ENCODE data around the gene MBD3L4.
"Not testable (repeated sequence)": the region's sequence is repeated elsewhere in the genome, so short reads cannot be mapped to it uniquely, and the experiment has no call there.

MBD3L4 gene

DNA sequence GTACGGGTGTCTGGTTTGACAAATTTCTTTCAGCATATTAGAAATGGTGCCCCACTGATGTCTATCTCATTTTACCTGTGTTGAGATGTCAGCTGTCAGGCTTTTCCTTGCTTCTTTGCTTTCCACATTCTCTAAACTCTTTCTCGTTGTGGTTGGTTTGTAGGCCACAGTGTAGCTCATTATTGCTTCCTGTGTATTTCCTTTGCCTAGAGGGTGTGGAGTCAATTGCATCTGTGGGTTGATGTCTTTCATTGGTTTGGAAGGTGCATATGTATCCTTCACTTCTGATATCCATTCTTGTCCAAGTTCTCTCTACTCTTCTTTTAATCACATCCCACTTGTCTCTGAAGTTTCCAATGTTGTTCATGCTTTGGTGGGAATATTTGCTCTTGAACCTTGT, 1.6 kb upstream of the MBD3L4 start:
- not testable (repeated sequence) for DNase-seq

DNA sequence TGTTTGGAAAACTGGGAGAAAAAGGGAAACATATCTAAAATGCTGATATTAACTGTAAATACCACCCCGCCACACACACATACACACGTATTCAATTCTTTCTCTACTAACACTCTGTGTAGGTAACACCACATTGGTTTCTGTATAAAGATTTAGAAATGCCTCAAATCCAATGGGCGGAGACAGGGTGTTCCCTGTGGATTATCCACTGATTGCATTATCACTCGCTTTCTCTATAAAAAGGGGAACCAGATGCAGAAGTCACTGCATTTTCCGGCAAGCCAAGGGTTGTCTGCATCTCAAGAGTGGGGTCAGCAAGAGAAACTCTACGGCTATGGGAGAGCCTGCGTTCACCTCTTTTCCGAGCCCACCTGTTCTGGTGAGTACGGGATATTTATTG, 9.7 kb downstream of the MBD3L4 start, which contains the start of gene MBD3L5:
TSS of gene MBD3L5 (plus strand) at position 301 of the 400 bp plus-strand sequence. CDS start at position 335, 34 bp downstream.
- DNase-seq = not testable (repeated sequence)

- not testable (repeated sequence) for DNase-seq
These were observed 11.2 kb downstream of the MBD3L4 start for GRCh38 chr19:7028790-7029189.

DNA sequence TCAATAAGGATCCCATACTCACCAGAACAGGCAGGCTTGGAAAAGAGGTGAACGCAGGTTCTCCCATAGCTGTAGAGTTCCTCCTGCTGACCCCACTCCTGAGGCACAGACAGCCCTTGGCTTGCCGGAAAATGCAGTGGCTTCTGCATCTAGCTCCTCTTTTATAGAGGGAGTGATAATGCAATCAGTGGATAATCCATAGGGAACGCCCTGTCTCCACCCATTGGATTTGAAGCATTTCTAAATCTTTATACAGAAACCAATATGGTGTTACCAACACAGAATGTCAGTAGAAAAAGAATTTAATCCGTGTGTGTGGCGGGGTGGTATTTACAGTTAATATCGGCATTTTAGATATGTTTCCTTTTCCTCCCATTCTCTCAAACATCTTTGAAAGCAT, 18.6 kb downstream of the MBD3L4 start, which contains the start of gene MBD3L2B:
TSS of gene MBD3L2B (minus strand) at position 101 of the 400 bp plus-strand sequence. CDS start at position 67, 34 bp downstream.
- not testable (repeated sequence) for DNase-seq

DNA sequence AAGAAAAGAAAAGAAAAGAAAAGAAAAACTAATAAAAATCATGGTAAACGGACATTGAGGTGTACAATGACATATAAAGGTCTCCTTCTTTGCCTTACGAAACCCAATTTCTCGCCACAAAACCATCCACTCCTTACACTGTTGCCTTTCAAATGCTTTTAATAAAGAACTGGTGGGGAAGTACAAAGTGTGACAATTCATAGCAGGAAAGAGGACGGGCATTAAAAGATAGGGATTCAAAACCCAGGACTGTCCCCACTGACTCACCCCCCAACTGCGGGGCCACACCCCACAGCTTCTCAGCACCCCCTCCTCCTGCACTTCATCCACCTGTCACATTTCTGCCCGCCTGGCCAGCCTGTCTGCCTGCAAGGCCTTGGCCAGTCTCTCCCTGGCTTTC, 21.2 kb downstream of the MBD3L4 start:
- DNase-seq = no peak

GRCh38 chr19:7013678-7014077, 26.3 kb downstream of the MBD3L4 start:
- DNase-seq = no peak

DNA sequence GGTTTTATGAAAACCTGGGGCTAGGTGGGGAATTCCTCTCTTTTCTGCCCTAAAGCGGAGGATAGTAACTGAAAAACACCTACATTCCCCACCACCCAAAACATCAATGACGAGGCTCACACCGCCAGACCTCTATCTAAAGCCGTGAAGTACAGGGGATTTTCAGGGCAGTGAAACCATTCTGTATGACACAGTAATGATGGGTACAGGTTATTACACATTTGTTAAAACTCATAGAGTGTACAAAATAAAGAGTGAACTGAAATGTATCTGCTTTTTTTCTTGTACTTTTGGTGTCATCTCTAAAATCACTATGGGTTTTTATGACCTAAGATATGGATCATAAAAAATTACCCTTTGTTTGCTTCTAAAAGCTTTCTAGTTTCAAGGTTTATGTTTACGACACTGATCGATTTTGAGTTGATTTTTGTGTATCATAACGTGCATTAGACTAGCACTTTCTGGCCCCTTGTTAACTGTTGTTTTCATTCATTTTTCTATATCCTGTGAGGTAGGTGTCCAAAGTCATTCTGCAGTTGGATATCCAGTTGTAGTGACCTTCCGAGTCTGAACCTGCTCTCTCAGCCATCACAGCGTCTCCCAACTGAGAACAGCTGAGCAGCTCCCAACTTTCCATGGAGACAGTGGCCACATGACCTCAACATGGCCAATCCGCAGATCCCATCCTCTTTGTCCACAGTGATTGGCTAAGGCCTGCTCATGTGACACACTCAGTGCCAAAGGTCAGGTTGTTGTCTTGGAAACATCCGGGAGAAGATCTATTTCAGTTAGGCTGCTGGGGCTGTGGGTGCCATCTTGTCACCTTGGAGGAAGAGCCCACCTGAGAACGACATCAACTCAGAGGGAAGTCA, 29.0 kb downstream of the MBD3L4 start:
- no peak for DNase-seq

DNA sequence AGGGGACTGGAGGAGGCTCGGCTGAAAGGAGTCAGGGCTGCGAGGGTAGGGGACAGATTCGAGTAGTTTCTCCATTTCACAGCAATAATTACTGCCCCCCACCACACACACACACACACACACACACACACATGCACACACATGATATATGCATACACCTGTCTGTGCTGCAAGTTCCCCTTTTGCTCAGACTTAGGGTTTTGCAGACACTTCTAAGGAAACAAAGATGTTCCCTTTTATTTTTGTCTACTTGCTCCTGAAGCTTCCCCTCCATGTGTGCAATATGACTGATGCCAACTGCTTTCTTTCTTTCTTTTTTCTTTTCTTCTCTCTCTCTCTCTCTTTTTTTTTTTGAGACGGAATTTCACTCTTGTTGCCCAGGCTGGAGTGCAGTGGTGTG, 32.1 kb downstream of the MBD3L4 start:
- DNase-seq = no peak

DNA sequence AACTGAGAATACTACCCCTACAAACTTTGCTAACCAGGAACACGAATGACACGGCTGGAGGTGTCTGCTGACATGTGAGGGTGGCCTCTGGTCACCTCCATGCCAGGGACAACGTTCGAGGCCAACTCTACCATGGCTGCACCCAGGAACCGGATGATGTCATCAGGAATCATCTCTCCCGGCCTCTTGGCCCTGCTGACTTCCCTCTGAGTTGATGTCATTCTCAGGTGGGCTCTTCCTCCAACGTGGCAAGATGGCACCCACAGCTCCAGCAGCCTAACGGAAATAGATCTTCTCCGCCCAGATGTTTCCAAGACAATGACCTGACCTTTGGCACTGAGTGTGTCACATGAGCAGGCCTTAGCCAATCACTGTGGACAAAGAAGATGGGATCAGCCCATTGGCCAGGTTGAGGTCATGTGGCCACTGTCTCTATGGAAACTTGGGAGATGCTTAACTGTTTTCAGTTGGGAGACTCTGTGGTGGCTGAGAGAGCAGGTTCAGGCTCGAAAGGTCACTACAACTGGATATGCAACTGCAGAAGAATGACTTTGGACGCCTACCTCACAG, 33.8 kb downstream of the MBD3L4 start:
- DNase-seq = no peak

GRCh38 chr19:7004313-7004931, 35.6 kb downstream of the MBD3L4 start:
- DNase-seq = no peak

- no peak for DNase-seq
These were observed 39.2 kb downstream of the MBD3L4 start for GRCh38 chr19:7000816-7001215.

- no peak for DNase-seq
These were observed 39.6 kb downstream of the MBD3L4 start for GRCh38 chr19:7000333-7000732.

DNA sequence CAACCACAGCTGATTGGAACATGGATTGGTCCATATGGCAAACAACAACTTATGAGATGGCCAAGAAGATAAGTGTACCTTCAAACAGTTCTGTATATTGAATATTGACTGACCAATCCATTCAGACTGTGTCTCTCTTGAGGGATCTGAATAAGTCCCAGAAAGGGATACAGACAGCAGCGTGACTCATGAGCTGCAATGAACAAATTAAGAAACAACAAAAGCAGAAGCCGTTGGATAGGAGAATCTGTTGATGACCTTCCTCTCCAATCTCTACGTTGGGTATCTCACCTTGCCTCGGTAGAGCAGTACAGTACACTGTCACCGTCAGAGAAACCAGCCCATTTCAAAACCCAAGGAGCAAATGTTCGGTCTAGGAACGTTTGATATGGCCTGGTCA, 40.0 kb downstream of the MBD3L4 start:
- no peak for DNase-seq

- DNase-seq = no peak
These were observed 42.1 kb downstream of the MBD3L4 start for GRCh38 chr19:6997679-6998445.

DNA sequence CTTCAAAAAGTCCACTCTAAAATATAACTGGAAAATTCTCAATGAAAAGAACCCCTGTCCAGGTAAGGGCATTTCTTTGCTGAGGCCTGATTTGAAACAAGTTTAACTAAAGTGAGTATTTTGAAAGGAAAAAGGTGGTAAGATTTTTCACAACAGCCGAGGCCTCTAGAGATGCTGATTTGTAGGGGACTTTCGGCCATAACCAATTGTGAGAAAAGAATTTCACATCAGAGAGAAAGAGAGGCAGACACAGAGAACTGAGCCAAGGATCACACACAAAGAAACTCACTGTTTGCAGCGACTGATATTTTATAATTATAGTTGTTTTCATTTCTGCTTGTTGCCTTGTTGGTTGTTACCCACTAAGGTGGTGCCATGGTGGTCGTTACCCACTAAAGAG, 43.2 kb downstream of the MBD3L4 start:
- DNase-seq = no peak

- DNase-seq = no peak
These were observed 44.9 kb downstream of the MBD3L4 start for GRCh38 chr19:6995054-6995453.

GRCh38 chr19:6988257-6988656, 51.7 kb downstream of the MBD3L4 start:
- DNase-seq = no peak

DNA sequence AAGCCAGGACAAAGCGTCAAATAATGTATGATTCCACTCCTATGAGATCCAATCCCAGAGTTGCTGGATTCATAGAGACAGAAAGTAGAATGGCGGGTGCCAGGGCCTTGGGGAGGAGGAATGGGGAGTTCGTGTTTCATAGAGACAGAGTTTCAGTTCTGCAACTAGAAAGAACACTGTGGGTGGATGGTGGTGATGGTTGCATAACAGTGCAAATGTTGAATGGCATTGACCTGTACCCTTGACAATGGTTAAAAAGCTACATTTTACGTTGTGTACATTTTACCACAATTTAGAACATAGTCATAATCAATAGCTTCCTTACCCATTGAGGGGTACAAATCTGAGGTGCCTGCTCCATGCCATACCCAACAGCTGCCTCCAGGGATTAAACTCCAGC, 52.1 kb downstream of the MBD3L4 start:
- no peak for DNase-seq

Measured in activated T-cell treated with anti-CD3 and anti-CD28 coated beads for 4 hours (primary cell).